Upper lobe of left lung (tissue), 6 donors: ENCODE measurements around the gene KIF12. TPM values are rescaled to one million over a fixed set of nuclear protein-coding genes. Genes with fewer than 3 reads are reported as not detected.

ENCODE experiments used
- ATAC-seq, 2 donors: fragments of 200-7000 bp; cut with Tn5 transposase; one replicate each; pipeline ENCODE4 v1.9.1; 2022; ENCODE audit warnings: mild to moderate bottlenecking in 2 of 2, moderate library complexity in 2 of 2; ENCODE audit not compliant: low FRiP score in 2 of 2
- DNase-seq, 2 donors: peaks; one replicate each; pipeline ENCODE4 v3.0.0-alpha.2; 2019 to 2020
- H3K27ac ChIP-seq, 4 donors: fragments of 200-600 bp; sonication (generic); one replicate each; pipeline ENCODE4 v1.5.1; 2016 to 2019
- H3K27me3 ChIP-seq, 4 donors: fragments of 200-600 bp; sonication (generic); one replicate each; pipeline ENCODE4 v1.5.1; 2017 to 2019
- H3K36me3 ChIP-seq, 4 donors: fragments of 200-600 bp; sonication (generic); one replicate each; pipeline ENCODE4 v1.5.1; 2016 to 2019
- H3K4me1 ChIP-seq, 4 donors: fragments of 200-600 bp; sonication (generic); one replicate each; pipeline ENCODE4 v1.5.1; 2018 to 2019
- H3K4me3 ChIP-seq, 4 donors: fragments of 200-600 bp; sonication (generic); one replicate each; pipeline ENCODE4 v1.5.1; 2017 to 2019; ENCODE audit warnings: mild to moderate bottlenecking in 2 of 4, moderate library complexity in 1 of 4
- H3K9me3 ChIP-seq, 4 donors: fragments of 200-600 bp; sonication (generic); one replicate each; pipeline ENCODE4 v1.5.1; 2018 to 2019
- CTCF ChIP-seq, 6 experiments: fragments of 450-650 bp in 4 of 6; fragments of 200-600 bp in 2 of 6; sonication (generic) in 2 of 6; IDR thresholded peaks; one replicate each; pipeline ENCODE4 v1.5.1; 2016 to 2019; ENCODE audit warnings: antibody characterized with exemption in 6 of 6
- EP300 ChIP-seq, 4 donors: sonication (generic); formaldehyde crosslinking; IDR thresholded peaks; one replicate each; pipeline ENCODE4 v1.5.1; 2017; ENCODE audit warnings: antibody characterized with exemption in 4 of 4, control low read depth in 2 of 4
- POLR2A ChIP-seq, 4 donors: fragments of 450-650 bp; IDR thresholded peaks; one replicate each; pipeline ENCODE4 v1.5.1; 2016 to 2017; ENCODE audit warnings: antibody characterized with exemption in 4 of 4, mild to moderate bottlenecking in 2 of 4
- POLR2AphosphoS5 ChIP-seq, 2 donors: sonication (generic); formaldehyde crosslinking; IDR thresholded peaks; one replicate each; pipeline ENCODE4 v1.5.1; 2017; ENCODE audit warnings: antibody characterized with exemption in 2 of 2
- WGBS, 2 donors: methylation state at CpG; one replicate each; pipeline ENCODE4 v1.1.5; 2017 to 2018; 5-methylcytosine and 5-hydroxymethylcytosine counted together
- total RNA-seq, 6 donors: library from RNA; depleted of rRNA in 4 of 6; stranded (reverse); fragments of >200 nt in 4 of 6; gene quantifications; one replicate each; pipeline versions ENCODE4 v1.1.0 to v1.2.1, GENCODE V29; 2016 to 2021
- donor health status: DM: no; HTN: no; CAD: no; lungs with moderate emphysema.
- donor health status: DM: no; HTN: yes; CAD: no; lungs with severe emphysema.

Gene KIF12
- total RNA-seq, 6 donors from 2014 or later, result 2.3 to 16.8 (median 4.4) TPM

DNA sequence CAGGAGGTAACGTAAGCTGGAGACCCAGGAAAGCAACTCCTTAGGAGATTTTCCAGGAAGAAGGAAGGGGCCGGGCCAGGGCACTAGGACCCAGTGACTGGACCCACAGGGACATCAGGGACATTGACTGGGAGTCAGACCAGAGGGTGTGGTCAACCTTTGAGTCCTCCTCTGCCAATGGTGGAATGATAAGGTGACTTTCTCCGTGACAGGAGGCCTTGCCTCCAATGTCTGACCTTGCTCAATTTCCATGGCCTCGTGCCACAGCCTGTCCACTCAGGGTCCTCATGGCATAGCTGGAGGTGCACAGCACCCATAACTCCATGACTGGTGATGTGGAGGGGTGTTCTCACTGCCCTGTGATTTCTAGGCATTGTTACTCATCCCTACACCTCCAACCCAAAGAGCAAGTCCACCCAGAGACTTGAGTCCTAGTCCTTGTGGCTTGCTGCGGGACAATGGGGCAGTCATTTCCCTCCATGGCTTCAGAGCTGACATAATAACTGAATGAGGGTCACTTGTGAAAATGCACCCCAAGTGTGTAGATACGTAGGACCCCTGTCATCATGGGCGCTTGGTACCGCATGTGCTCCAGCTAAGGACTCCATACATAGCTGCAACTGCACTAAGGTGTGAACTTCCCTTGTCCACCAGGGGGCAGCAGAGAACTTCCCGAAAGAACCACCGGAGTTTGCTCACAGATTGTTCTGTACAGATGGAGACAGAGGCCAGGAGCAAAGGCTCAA, 16.9 kb downstream of the KIF12 start:
- peak; percentile 89 to 91 for ATAC-seq
- no peak for TF ChIP-seq POLR2A (IDR thresholded peaks at IDR 0.05)
- peak; percentile 77 to 92 (median 87) for TF ChIP-seq CTCF (IDR thresholded peaks at IDR 0.05)
- DNase-seq, result peak in 1 of 2 donors; percentile 88
- Histone ChIP-seq H3K27ac (peak overlapping the region in 2 of 4 donors; percentile 1 to 42), H3K27me3 (no peaks in the 10 kb centered on the region), H3K9me3 (no peaks in the 10 kb centered on the region), H3K4me1 (peaks cover 0 to 33% (median 13%) of the 10 kb centered on the region in 4 donors), H3K36me3 (no peaks in the 10 kb centered on the region), H3K4me3 (no peak overlapping the region)
- WGBS, 2 donors, result 44 to 70% methylated on average over 3 to 10 of the region's 10 CpGs

- H3K4me3 ChIP-seq, result no peak overlapping the region
- no peaks in the 10 kb centered on the region for H3K27me3 ChIP-seq
- H3K4me1 ChIP-seq, result peaks cover 0 to 33% (median 13%) of the 10 kb centered on the region in 4 donors
- DNase-seq (peak in 1 of 2 donors; percentile 19), ATAC-seq (no peak)
- H3K27ac ChIP-seq, result peak overlapping the region in 3 of 4 donors; percentile 1 to 42 (median 19)
- TF ChIP-seq CTCF (IDR thresholded peaks at IDR 0.05), result no peak
- TF ChIP-seq POLR2AphosphoS5 (IDR thresholded peaks at IDR 0.05), result no peak
- no peak for TF ChIP-seq POLR2A (IDR thresholded peaks at IDR 0.05)
- no peak for TF ChIP-seq EP300 (IDR thresholded peaks at IDR 0.05)
- H3K36me3 ChIP-seq, result no peaks in the 10 kb centered on the region
- WGBS, 2 donors, result 67 to 80% methylated on average over 6 of the region's 6 CpGs
- no peaks in the 10 kb centered on the region for H3K9me3 ChIP-seq
Measured at GRCh38 chr9:114081441-114082016, 17.6 kb downstream of the KIF12 start.

DNA sequence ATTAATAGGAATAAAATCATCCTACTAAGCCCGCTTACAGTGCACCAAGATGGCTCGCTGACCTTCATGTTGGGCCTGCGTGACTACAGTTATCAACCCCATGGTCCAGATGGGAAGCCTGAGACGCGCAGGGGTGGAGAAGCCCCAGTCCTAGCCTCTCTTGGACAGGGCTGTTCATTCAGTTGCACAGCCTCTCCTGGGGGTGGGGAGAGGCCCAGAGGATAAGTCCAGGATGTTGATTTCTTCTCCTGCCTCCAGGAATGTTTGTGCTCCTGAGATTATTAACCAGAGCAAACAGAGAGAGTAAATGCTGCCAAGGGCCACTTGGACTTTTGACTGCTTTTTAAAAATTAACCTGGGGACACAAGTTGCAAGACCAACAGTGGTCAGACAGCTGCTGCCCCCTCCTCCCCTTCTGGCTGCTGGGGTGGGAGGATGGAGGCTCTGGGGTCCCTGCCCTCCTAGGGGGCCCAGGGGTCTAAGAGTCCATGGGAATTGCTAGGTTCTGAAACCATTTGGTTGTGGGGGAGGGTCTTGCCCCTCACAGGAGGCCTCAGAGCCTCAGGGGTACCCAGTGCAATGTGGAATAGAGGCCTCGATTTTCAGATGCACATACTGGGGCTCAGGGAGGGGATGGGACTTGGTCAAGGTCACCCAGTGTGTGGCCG, 18.2 kb downstream of the KIF12 start:
- Histone ChIP-seq H3K9me3 (no peaks in the 10 kb centered on the region), H3K27me3 (no peaks in the 10 kb centered on the region), H3K36me3 (no peaks in the 10 kb centered on the region), H3K4me3 (no peak overlapping the region), H3K4me1 (peaks cover 0 to 33% (median 13%) of the 10 kb centered on the region in 4 donors), H3K27ac (peak overlapping the region in 3 of 4 donors; percentile 19 to 42 (median 23))
- ATAC-seq (peak in 1 of 2 donors; percentile 69), DNase-seq (peak in 1 of 2 donors; percentile 65)
- WGBS, 2 donors, result 53 to 58% methylated on average over 5 to 7 of the region's 7 CpGs
- TF ChIP-seq POLR2AphosphoS5 (IDR thresholded peaks at IDR 0.05) (no peak), POLR2A (IDR thresholded peaks at IDR 0.05) (no peak), EP300 (IDR thresholded peaks at IDR 0.05) (no peak), CTCF (IDR thresholded peaks at IDR 0.05) (no peak)

DNA sequence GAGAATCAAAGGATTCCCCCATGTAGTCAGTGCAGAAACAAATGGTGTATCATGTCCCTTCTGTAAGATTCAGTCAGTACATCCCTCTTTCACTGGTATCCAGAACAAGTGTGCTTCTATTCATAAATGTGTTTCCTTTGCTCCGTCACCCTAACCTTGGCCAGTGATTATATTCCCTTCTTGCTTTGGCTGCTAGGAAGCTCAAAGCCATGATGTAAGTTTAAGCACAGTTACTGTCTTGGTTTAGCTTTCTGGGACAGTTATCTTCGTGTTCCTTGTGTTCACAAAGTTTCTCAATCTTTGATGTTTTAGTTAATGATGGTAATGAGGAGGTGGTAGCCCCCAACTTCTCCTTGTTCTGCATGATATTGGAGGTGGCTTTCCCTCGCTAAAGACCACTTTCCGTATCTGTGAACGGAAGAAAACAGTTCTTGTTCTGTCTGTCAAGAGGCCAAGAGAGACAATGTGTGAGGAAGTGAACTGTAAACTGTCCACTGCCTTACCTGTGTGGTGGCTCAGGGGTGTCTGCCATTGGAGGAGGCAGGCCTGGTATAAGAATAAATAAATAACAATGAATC, 18.8 kb downstream of the KIF12 start:
- H3K27me3 ChIP-seq, result no peaks in the 10 kb centered on the region
- H3K4me3 ChIP-seq, result no peak overlapping the region
- peaks cover 0 to 33% (median 13%) of the 10 kb centered on the region in 4 donors for H3K4me1 ChIP-seq
- ATAC-seq (no peak), DNase-seq (no peak)
- peak overlapping the region in 2 of 4 donors; percentile 21 to 23 for H3K27ac ChIP-seq
- no peak for TF ChIP-seq POLR2AphosphoS5 (IDR thresholded peaks at IDR 0.05)
- TF ChIP-seq EP300 (IDR thresholded peaks at IDR 0.05), result no peak
- no peak for TF ChIP-seq POLR2A (IDR thresholded peaks at IDR 0.05)
- no peak for TF ChIP-seq CTCF (IDR thresholded peaks at IDR 0.05)
- no peaks in the 10 kb centered on the region for H3K9me3 ChIP-seq
- H3K36me3 ChIP-seq, result no peaks in the 10 kb centered on the region
- WGBS, 2 donors, result 68 to 76% methylated on average over 5 of the region's 5 CpGs
